Right lobe of liver (tissue), 4 donors: ENCODE results near the gene KXD1.

Source experiments
- POLR2A ChIP-seq: fragments of 450-650 bp; IDR thresholded peaks from one replicate; pipeline ENCODE4 v1.6.1; 2017; ENCODE audit warnings: antibody characterized with exemption, mild to moderate bottlenecking
- TF ChIP-seq, protein P1 (sequence below), 4 donors: fragments of 200-600 bp in 3 of 4; fragments of 450-650 bp in 1 of 4; IDR thresholded peaks; one replicate each; pipeline versions ENCODE4 v1.5.1 to v1.8.0; 2016 to 2022; ENCODE audit warnings: antibody characterized with exemption in 4 of 4, mild to moderate bottlenecking in 2 of 4
- donor health status: DM: no; HTN: no; CAD: no.
- donor health status: DM: no; HTN: no; CAD: no.
- donor health status: DM: no; HTN: yes; CAD: no.

DNA sequence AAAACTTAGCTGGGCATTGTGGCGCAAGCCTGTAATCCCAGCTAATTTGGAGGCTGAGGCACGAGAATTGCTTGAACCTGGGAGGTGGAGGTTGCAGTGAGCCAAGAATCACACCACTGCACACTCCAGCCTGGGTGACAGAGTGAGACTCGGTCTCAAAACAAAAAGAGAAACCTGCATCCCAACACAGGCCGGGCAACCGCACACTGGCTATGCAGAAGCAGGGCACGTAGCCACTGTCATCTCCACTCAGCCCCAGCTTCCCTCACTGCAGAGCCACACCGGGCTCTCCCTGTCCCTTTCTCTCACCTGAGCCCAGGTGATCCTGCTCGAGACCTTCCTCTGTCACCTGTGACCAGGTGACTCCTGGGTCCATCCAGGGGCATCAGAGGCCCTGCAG is 47.5 kb upstream of the KXD1 start:
- TF ChIP-seq POLR2A: no peak
- TF ChIP-seq, protein P1, sequence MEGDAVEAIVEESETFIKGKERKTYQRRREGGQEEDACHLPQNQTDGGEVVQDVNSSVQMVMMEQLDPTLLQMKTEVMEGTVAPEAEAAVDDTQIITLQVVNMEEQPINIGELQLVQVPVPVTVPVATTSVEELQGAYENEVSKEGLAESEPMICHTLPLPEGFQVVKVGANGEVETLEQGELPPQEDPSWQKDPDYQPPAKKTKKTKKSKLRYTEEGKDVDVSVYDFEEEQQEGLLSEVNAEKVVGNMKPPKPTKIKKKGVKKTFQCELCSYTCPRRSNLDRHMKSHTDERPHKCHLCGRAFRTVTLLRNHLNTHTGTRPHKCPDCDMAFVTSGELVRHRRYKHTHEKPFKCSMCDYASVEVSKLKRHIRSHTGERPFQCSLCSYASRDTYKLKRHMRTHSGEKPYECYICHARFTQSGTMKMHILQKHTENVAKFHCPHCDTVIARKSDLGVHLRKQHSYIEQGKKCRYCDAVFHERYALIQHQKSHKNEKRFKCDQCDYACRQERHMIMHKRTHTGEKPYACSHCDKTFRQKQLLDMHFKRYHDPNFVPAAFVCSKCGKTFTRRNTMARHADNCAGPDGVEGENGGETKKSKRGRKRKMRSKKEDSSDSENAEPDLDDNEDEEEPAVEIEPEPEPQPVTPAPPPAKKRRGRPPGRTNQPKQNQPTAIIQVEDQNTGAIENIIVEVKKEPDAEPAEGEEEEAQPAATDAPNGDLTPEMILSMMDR (IDR thresholded peaks at IDR 0.05): no peak
